Measurements from ENCODE around the gene P2RY6. TPM values are rescaled to one million over a fixed set of nuclear protein-coding genes. Genes with fewer than 3 reads are reported as not detected.
"Not testable (repeated sequence)": the region's sequence is repeated elsewhere in the genome, so short reads cannot be mapped to it uniquely, and the experiment has no call there.

Gene P2RY6
- total RNA-seq, 2 donors from 2014 or later = 0.31 to 0.37 TPM

DNA sequence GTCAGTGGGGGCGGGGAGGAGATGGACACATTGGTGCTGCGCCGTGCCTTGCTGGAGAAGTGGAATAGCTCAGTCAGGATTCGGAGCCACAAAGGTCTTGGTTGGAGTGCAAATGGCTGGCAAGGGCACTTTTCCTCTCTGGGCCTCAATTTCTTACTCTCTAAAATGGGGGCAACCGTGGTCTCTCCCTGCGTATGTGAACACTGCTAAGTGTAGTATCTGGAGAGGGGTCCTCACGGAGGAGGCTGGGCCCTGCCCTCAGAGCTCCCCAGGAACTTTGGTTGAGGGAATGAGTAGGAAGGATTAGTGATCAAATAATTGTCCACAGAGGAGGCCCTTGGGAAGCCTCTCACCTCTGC, 521 bp downstream of the P2RY6 start:
- Histone ChIP-seq H3K9me3 (ENCODE audit: control insufficient read depth, low read length) (no peaks in the 10 kb centered on the region), H3K4me1 (ENCODE audit: control insufficient read depth, insufficient read depth, low read length) (peaks cover 13% of the 10 kb centered on the region), H3K9ac (ENCODE audit: extremely low read depth, low read length, poor library complexity, severe bottlenecking) (no peak overlapping the region), H3K4me3 (ENCODE audit: low read length) (no peak overlapping the region), H3K36me3 (ENCODE audit: control insufficient read depth, insufficient read depth, low read length) (no peaks in the 10 kb centered on the region), H3K27me3 (ENCODE audit: control insufficient read depth, insufficient read depth, low read length, poor library complexity, severe bottlenecking) (no peaks in the 10 kb centered on the region), H3K27ac (ENCODE audit: low read depth, low read length) (no peak overlapping the region)
- Mint-ChIP-seq H3K9me3 (no peaks in the 10 kb centered on the region), H3K27ac (peak overlapping the region; percentile 81), H3K4me1 (peaks cover 32% of the 10 kb centered on the region), H3K36me3 (ENCODE audit: low read depth) (no peaks in the 10 kb centered on the region), H3K4me3 (no peak overlapping the region), H3K27me3 (ENCODE audit: insufficient read depth) (no peaks in the 10 kb centered on the region)
- TF ChIP-seq, protein P1, sequence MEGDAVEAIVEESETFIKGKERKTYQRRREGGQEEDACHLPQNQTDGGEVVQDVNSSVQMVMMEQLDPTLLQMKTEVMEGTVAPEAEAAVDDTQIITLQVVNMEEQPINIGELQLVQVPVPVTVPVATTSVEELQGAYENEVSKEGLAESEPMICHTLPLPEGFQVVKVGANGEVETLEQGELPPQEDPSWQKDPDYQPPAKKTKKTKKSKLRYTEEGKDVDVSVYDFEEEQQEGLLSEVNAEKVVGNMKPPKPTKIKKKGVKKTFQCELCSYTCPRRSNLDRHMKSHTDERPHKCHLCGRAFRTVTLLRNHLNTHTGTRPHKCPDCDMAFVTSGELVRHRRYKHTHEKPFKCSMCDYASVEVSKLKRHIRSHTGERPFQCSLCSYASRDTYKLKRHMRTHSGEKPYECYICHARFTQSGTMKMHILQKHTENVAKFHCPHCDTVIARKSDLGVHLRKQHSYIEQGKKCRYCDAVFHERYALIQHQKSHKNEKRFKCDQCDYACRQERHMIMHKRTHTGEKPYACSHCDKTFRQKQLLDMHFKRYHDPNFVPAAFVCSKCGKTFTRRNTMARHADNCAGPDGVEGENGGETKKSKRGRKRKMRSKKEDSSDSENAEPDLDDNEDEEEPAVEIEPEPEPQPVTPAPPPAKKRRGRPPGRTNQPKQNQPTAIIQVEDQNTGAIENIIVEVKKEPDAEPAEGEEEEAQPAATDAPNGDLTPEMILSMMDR (conservative IDR thresholded peaks at IDR 0.05) = no peak
- 94 to 100% methylated on average over 4 to 7 of the region's 7 CpGs for WGBS, 2 experiments (ENCODE audit: insufficient coverage in 1 of 2, insufficient read length in 1 of 2)
- no peak for DNase-seq

GRCh38 chr11:73273222-73273895, 1.2 kb downstream of the P2RY6 start:
- Mint-ChIP-seq H3K9me3 (no peaks in the 10 kb centered on the region), H3K4me3 (no peak overlapping the region), H3K27ac (no peak overlapping the region), H3K36me3 (ENCODE audit: low read depth) (no peaks in the 10 kb centered on the region), H3K4me1 (peaks cover 33% of the 10 kb centered on the region), H3K27me3 (ENCODE audit: insufficient read depth) (no peaks in the 10 kb centered on the region)
- Histone ChIP-seq H3K27me3 (ENCODE audit: control insufficient read depth, insufficient read depth, low read length, poor library complexity, severe bottlenecking) (no peaks in the 10 kb centered on the region), H3K9me3 (ENCODE audit: control insufficient read depth, low read length) (no peaks in the 10 kb centered on the region), H3K36me3 (ENCODE audit: control insufficient read depth, insufficient read depth, low read length) (no peaks in the 10 kb centered on the region), H3K4me3 (ENCODE audit: low read length) (no peak overlapping the region), H3K9ac (ENCODE audit: extremely low read depth, low read length, poor library complexity, severe bottlenecking) (no peak overlapping the region), H3K27ac (ENCODE audit: low read depth, low read length) (no peak overlapping the region), H3K4me1 (ENCODE audit: control insufficient read depth, insufficient read depth, low read length) (peaks cover 13% of the 10 kb centered on the region)
- 89 to 95% methylated on average over 4 to 7 of the region's 8 CpGs for WGBS, 2 experiments (ENCODE audit: insufficient coverage in 1 of 2, insufficient read length in 1 of 2)
- peak; percentile 40 for DNase-seq
- TF ChIP-seq, protein P1 (conservative IDR thresholded peaks at IDR 0.05) = no peak

- H3K36me3 Mint-ChIP-seq (ENCODE audit: low read depth); H3K9ac ChIP-seq (ENCODE audit: extremely low read depth, low read length, poor library complexity, severe bottlenecking); H3K27ac Mint-ChIP-seq; H3K36me3 ChIP-seq (ENCODE audit: control insufficient read depth, insufficient read depth, low read length); DNase-seq; H3K27me3 ChIP-seq (ENCODE audit: control insufficient read depth, insufficient read depth, low read length, poor library complexity, severe bottlenecking); H3K4me3 ChIP-seq (ENCODE audit: low read length); H3K9me3 Mint-ChIP-seq; H3K27me3 Mint-ChIP-seq (ENCODE audit: insufficient read depth); H3K27ac ChIP-seq (ENCODE audit: low read depth, low read length); H3K4me3 Mint-ChIP-seq; H3K9me3 ChIP-seq (ENCODE audit: control insufficient read depth, low read length): not testable (repeated sequence)
- WGBS, 2 experiments (ENCODE audit: insufficient coverage in 1 of 2, insufficient read length in 1 of 2) = 93 to 98% methylated on average over 3 to 4 of the region's 4 CpGs
- H3K4me1 Mint-ChIP-seq = peaks cover 32% of the 10 kb centered on the region
- peaks cover 13% of the 10 kb centered on the region for H3K4me1 ChIP-seq (ENCODE audit: control insufficient read depth, insufficient read depth, low read length)
These were observed 2.1 kb downstream of the P2RY6 start for GRCh38 chr11:73274191-73274590.
